Measurements from ENCODE around the gene PLXNC1. TPM values are rescaled to one million over a fixed set of nuclear protein-coding genes. Genes with fewer than 3 reads are reported as not detected.

PLXNC1 gene
- total RNA-seq, 1 donor from 2014 or later, result 4.9 TPM

DNA sequence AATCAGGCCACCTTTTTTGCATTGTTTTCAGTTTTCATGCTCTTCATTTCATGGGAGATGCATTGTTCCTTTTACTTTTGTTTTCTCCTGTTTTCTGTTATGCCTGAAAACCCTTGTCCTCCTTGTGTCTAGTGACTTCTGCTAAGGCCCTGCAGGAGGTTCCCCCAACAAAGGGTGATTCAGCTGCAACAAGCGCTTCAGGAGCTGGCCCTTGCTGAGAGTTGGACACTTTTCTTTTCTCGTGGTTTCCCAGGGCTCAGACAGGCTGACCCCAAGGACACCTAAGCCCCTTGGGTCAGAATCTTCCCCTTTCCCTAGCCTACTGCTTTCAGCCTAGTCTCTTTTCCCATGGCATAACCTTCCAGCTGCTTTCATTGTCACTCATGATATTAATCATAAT, 98.9 kb downstream of the PLXNC1 start:
- Mint-ChIP-seq H3K4me3 (ENCODE audit: unreplicated experiment) (no peak overlapping the region), H3K27me3 (ENCODE audit: unreplicated experiment) (no peaks in the 10 kb centered on the region), H3K36me3 (ENCODE audit: unreplicated experiment) (no peaks in the 10 kb centered on the region), H3K4me1 (ENCODE audit: low read depth, unreplicated experiment) (no peaks in the 10 kb centered on the region), H3K9me3 (ENCODE audit: unreplicated experiment) (no peaks in the 10 kb centered on the region), H3K27ac (ENCODE audit: unreplicated experiment) (no peak overlapping the region)
- TF ChIP-seq, protein P1, sequence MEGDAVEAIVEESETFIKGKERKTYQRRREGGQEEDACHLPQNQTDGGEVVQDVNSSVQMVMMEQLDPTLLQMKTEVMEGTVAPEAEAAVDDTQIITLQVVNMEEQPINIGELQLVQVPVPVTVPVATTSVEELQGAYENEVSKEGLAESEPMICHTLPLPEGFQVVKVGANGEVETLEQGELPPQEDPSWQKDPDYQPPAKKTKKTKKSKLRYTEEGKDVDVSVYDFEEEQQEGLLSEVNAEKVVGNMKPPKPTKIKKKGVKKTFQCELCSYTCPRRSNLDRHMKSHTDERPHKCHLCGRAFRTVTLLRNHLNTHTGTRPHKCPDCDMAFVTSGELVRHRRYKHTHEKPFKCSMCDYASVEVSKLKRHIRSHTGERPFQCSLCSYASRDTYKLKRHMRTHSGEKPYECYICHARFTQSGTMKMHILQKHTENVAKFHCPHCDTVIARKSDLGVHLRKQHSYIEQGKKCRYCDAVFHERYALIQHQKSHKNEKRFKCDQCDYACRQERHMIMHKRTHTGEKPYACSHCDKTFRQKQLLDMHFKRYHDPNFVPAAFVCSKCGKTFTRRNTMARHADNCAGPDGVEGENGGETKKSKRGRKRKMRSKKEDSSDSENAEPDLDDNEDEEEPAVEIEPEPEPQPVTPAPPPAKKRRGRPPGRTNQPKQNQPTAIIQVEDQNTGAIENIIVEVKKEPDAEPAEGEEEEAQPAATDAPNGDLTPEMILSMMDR (IDR thresholded peaks at IDR 0.05; ENCODE audit: partially characterized antibody, unreplicated experiment), result no peak
- no peak for DNase-seq

DNA sequence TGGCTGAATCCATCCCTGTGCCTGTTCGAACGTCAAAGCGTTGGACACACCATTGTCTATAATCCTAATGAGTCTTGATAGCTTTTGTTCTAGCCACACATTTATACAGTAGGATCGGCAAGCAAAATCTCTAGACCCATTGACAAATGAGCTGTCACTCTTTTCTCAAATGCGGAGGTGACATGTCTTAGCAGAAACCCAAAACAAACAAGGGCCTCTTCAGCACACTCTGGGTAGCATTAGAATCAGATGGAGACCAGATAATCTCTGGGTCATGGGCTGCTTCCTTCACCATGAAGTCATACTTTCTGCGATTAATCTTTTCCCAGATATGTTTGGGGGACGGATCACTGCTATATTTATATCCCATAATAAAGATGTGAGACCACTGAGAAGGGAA, 100.2 kb downstream of the PLXNC1 start:
- no peaks in the 10 kb centered on the region for H3K9me3 Mint-ChIP-seq (ENCODE audit: unreplicated experiment)
- H3K4me1 Mint-ChIP-seq (ENCODE audit: low read depth, unreplicated experiment), result no peaks in the 10 kb centered on the region
- TF ChIP-seq, protein P1 (IDR thresholded peaks at IDR 0.05; ENCODE audit: partially characterized antibody, unreplicated experiment), result no peak
- no peak overlapping the region for H3K27ac Mint-ChIP-seq (ENCODE audit: unreplicated experiment)
- DNase-seq, result no peak
- H3K27me3 Mint-ChIP-seq (ENCODE audit: unreplicated experiment), result no peaks in the 10 kb centered on the region
- no peaks in the 10 kb centered on the region for H3K36me3 Mint-ChIP-seq (ENCODE audit: unreplicated experiment)
- no peak overlapping the region for H3K4me3 Mint-ChIP-seq (ENCODE audit: unreplicated experiment)

DNA sequence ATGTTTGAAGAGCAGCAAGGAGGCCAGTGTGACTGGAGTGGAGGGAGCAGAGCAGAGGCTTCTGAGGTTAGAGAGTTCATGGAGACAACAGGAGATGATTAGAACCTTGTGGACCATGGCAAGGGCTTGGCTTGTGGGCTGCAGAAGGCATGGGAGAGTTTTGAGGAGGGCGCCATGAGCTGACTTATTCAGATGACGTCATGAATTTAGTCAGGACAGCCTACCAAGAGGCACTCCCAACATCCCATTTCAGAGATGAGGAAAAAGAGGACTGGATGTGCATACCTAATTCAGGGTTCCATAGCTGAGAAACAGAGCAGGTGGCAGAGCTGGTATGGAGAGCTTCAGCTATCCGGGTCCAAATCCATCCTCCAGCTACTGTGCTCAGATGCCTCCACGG, 101.8 kb downstream of the PLXNC1 start:
- no peak overlapping the region for H3K27ac Mint-ChIP-seq (ENCODE audit: unreplicated experiment)
- no peaks in the 10 kb centered on the region for H3K36me3 Mint-ChIP-seq (ENCODE audit: unreplicated experiment)

DNA sequence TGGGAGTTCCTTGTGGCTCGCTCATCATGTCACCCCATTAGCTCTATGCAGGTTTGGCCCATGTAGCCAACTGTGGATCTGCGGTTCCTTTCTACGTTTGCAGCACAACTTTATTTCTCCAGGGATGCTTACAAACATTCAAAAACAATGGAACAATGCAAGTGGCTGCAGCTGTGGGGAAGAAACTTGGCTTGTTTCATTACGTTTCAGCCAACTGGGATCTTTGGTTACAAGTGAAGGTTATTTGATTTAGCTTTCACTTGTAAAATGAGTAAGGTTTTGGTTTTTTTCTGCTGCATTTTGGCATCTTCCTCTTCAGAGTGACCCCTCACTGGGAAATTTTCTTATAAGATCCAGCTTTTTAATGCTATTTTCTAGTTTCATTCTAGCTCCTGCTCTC, 105.9 kb downstream of the PLXNC1 start:
- Mint-ChIP-seq H3K27me3 (ENCODE audit: unreplicated experiment) (peaks cover 2% of the 10 kb centered on the region), H3K27ac (ENCODE audit: unreplicated experiment) (no peak overlapping the region), H3K36me3 (ENCODE audit: unreplicated experiment) (peaks cover 7% of the 10 kb centered on the region), H3K4me3 (ENCODE audit: unreplicated experiment) (no peak overlapping the region), H3K9me3 (ENCODE audit: unreplicated experiment) (no peaks in the 10 kb centered on the region), H3K4me1 (ENCODE audit: low read depth, unreplicated experiment) (no peaks in the 10 kb centered on the region)
- DNase-seq, result no peak
- TF ChIP-seq, protein P1 (IDR thresholded peaks at IDR 0.05; ENCODE audit: partially characterized antibody, unreplicated experiment), result no peak

More for the DNA sequence above, 101.8 kb downstream of the PLXNC1 start:
- H3K4me3 Mint-ChIP-seq (ENCODE audit: unreplicated experiment), result no peak overlapping the region
- TF ChIP-seq, protein P1 (IDR thresholded peaks at IDR 0.05; ENCODE audit: partially characterized antibody, unreplicated experiment), result no peak
- H3K9me3 Mint-ChIP-seq (ENCODE audit: unreplicated experiment), result no peaks in the 10 kb centered on the region
- peaks cover 2% of the 10 kb centered on the region for H3K27me3 Mint-ChIP-seq (ENCODE audit: unreplicated experiment)
- no peak for DNase-seq
- no peaks in the 10 kb centered on the region for H3K4me1 Mint-ChIP-seq (ENCODE audit: low read depth, unreplicated experiment)

DNA sequence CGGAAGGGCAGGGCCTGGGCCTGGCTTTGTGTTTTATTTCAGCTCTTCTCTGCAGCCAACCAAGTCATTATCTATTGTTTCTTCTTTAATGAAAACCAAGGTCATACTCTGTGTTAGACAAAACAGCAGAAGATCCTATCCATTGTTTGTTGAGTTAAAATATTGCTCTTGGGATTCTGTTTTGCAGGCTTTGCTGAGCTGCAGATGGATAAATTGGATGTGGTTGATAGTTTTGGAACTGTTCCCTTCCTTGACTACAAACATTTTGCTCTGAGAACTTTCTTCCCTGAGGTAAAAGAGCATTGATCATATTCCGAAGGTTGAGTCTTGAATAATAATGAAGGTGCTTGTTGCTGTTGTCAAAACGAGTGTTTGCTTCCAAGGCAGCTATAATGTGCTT, 106.6 kb downstream of the PLXNC1 start:
- H3K9me3 Mint-ChIP-seq (ENCODE audit: unreplicated experiment), result no peaks in the 10 kb centered on the region

More for the DNA sequence above, 106.6 kb downstream of the PLXNC1 start:
- peaks cover 7% of the 10 kb centered on the region for H3K36me3 Mint-ChIP-seq (ENCODE audit: unreplicated experiment)
- TF ChIP-seq, protein P1 (IDR thresholded peaks at IDR 0.05; ENCODE audit: partially characterized antibody, unreplicated experiment), result no peak
- H3K4me3 Mint-ChIP-seq (ENCODE audit: unreplicated experiment), result no peak overlapping the region
- H3K27me3 Mint-ChIP-seq (ENCODE audit: unreplicated experiment), result peaks cover 2% of the 10 kb centered on the region
- DNase-seq, result no peak
- H3K4me1 Mint-ChIP-seq (ENCODE audit: low read depth, unreplicated experiment), result no peaks in the 10 kb centered on the region
- no peak overlapping the region for H3K27ac Mint-ChIP-seq (ENCODE audit: unreplicated experiment)
